H1 (cell line): Measurements from ENCODE around the gene BPIFA2. TPM values are rescaled to one million over a fixed set of nuclear protein-coding genes. Genes with fewer than 3 reads are reported as not detected.

ENCODE experiments used
- CTCF ChIA-PET: fragments of 300-600 bp; sonication (Branson Sonifier 250); formaldehyde crosslinking; loops from one replicate; lab custom pipeline; 2021; ENCODE audit not compliant: partially characterized antibody; lab: Charles Lee
- POLR2A ChIA-PET: fragments of 300-600 bp; sonication (Branson Sonifier 250); formaldehyde crosslinking; loops from one replicate; lab custom pipeline; 2021; ENCODE audit warnings: inconsistent platforms; ENCODE audit not compliant: partially characterized antibody; lab: Charles Lee
- DNase-seq, 2 experiments: peaks; one replicate each; pipeline versions ENCODE4 v3.0.0 to v3.0.0-alpha.2; 2010 to 2022; ENCODE audit warnings: low spot score in 2 of 2, low read depth in 1 of 2, mixed read lengths in 1 of 2
- FAIRE-seq: peaks from 2 replicates; lab custom pipeline; 2011; peaks lifted over from hg19 to GRCh38; lab: Jason Lieb, UNC
- H2AFZ ChIP-seq: 2 replicates; pipeline ENCODE4 v1.8.1; 2012; ENCODE audit warnings: low read length, inconsistent platforms
- H2AK5ac ChIP-seq: 2 replicates; pipeline ENCODE4 v1.6.1; 2013; ENCODE audit warnings: low read depth, low read length
- H2BK120ac ChIP-seq: replicated peaks from 2 replicates; pipeline ENCODE3; 2013; ENCODE audit warnings: low read depth, low read length, inconsistent platforms
- H2BK12ac ChIP-seq: 2 replicates; pipeline ENCODE4 v1.6.1; 2013; ENCODE audit warnings: low read depth, low read length
- H2BK15ac ChIP-seq: 2 replicates; pipeline ENCODE4 v1.6.1; 2013; ENCODE audit warnings: low read length
- H2BK20ac ChIP-seq: 2 replicates; pipeline ENCODE4 v1.6.1; 2013; ENCODE audit warnings: low read length
- H2BK5ac ChIP-seq: 2 replicates; pipeline ENCODE4 v1.6.1; 2013; ENCODE audit warnings: low read depth, low read length
- H3K14ac ChIP-seq: 2 replicates; pipeline ENCODE4 v1.6.1; 2013; ENCODE audit warnings: inconsistent platforms; ENCODE audit not compliant: insufficient read length
- H3K18ac ChIP-seq: 2 replicates; pipeline ENCODE4 v1.6.1; 2013; ENCODE audit warnings: low read length; ENCODE audit errors: extremely low read depth
- H3K23ac ChIP-seq: 2 replicates; pipeline ENCODE4 v1.6.1; 2013; ENCODE audit warnings: inconsistent platforms; ENCODE audit not compliant: insufficient read length
- H3K23me2 ChIP-seq: 2 replicates; pipeline ENCODE4 v1.6.1; 2013; ENCODE audit warnings: low read depth, low read length
- H3K27ac ChIP-seq: 2 replicates; pipeline ENCODE4 v1.6.1; 2011; ENCODE audit warnings: low read depth, low read length, inconsistent platforms
- H3K27me3 ChIP-seq, 4 experiments: replicated peaks in 1 of 4; 1 replicate in 1 of 4; 2 replicates in 3 of 4; pipeline versions ENCODE4 v1.6.1 to v1.8.1; 2011 to 2013; ENCODE audit warnings: low read length in 3 of 4, mild to moderate bottlenecking in 3 of 4, inconsistent platforms in 2 of 4, mixed read lengths in 2 of 4, moderate library complexity in 1 of 4; ENCODE audit not compliant: control insufficient read depth in 3 of 4, insufficient read depth in 3 of 4; ENCODE audit errors: extremely low read depth in 1 of 4
- H3K36me3 ChIP-seq, 4 experiments: 2 replicates each; pipeline versions ENCODE4 v1.6.1 to v1.8.1; 2011 to 2013; ENCODE audit warnings: mild to moderate bottlenecking in 4 of 4, low read length in 3 of 4, moderate library complexity in 2 of 4, control low read depth in 1 of 4, inconsistent platforms in 1 of 4; ENCODE audit not compliant: insufficient read depth in 4 of 4, control insufficient read depth in 2 of 4
- H3K4ac ChIP-seq: replicated peaks from 2 replicates; pipeline ENCODE3; 2013; ENCODE audit warnings: low read length, low read depth, mixed read lengths, inconsistent platforms; ENCODE audit not compliant: insufficient read length
- H3K4me1 ChIP-seq, 4 experiments: replicated peaks in 1 of 4; 1 replicate in 1 of 4; 2 replicates in 3 of 4; pipeline versions ENCODE4 v1.6.1 to v1.8.1; 2011 to 2013; ENCODE audit warnings: low read length in 3 of 4, inconsistent platforms in 2 of 4, mixed read lengths in 1 of 4; ENCODE audit not compliant: insufficient read depth in 4 of 4, control insufficient read depth in 3 of 4
- H3K4me2 ChIP-seq, 2 experiments: 2 replicates each; pipeline versions ENCODE4 v1.6.1 to v1.8.1; 2011 to 2013; ENCODE audit warnings: low read depth in 2 of 2, low read length in 2 of 2, control low read depth in 1 of 2, inconsistent platforms in 1 of 2, mild to moderate bottlenecking in 1 of 2; ENCODE audit not compliant: insufficient read depth in 1 of 2
- H3K4me3 ChIP-seq, 4 experiments: fragments of 200-600, 300-600 bp in 1 of 4; sonication (generic), shearing (Covaris generic), sonication (Bioruptor Twin) in 1 of 4; 2 replicates each; pipeline versions ENCODE4 v1.5.1 to v1.8.1; 2011 to 2016; ENCODE audit warnings: low read length in 4 of 4, low read depth in 3 of 4, control low read depth in 2 of 4, inconsistent platforms in 2 of 4, mild to moderate bottlenecking in 2 of 4, mixed read lengths in 1 of 4, moderate library complexity in 1 of 4; ENCODE audit not compliant: insufficient read depth in 2 of 4; ENCODE audit errors: extremely low read depth in 1 of 4
- H3K56ac ChIP-seq: replicated peaks from 2 replicates; pipeline ENCODE3; 2013; ENCODE audit warnings: low read depth, mild to moderate bottlenecking, mixed read lengths, low read length, inconsistent platforms; ENCODE audit not compliant: insufficient read length
- H3K79me1 ChIP-seq: 2 replicates; pipeline ENCODE4 v1.6.1; 2013; ENCODE audit warnings: low read depth, low read length, control low read depth
- H3K79me2 ChIP-seq, 2 experiments: 2 replicates each; pipeline versions ENCODE4 v1.6.1 to v1.8.1; 2012 to 2013; ENCODE audit warnings: low read length in 2 of 2, mild to moderate bottlenecking in 2 of 2, inconsistent platforms in 1 of 2; ENCODE audit not compliant: insufficient read depth in 2 of 2, control insufficient read depth in 1 of 2
- H3K9ac ChIP-seq, 4 experiments: replicated peaks in 1 of 4; 1 replicate in 1 of 4; 2 replicates in 3 of 4; pipeline versions ENCODE4 v1.6.1 to v1.8.1; 2011 to 2013; ENCODE audit warnings: low read depth in 3 of 4, low read length in 3 of 4, control low read depth in 2 of 4, mild to moderate bottlenecking in 2 of 4, moderate library complexity in 2 of 4, inconsistent platforms in 1 of 4; ENCODE audit errors: extremely low read depth in 1 of 4
- H3K9me3 ChIP-seq, 2 experiments: 2 replicates each; pipeline versions ENCODE4 v1.6.1 to v1.8.1; 2012 to 2013; ENCODE audit warnings: mild to moderate bottlenecking in 2 of 2, moderate library complexity in 2 of 2, control low read depth in 1 of 2, inconsistent platforms in 1 of 2, low read depth in 1 of 2, low read length in 1 of 2, mixed read lengths in 1 of 2; ENCODE audit not compliant: insufficient read depth in 2 of 2
- H4K20me1 ChIP-seq, 2 experiments: replicated peaks in 1 of 2; 2 replicates each; pipeline versions ENCODE3 to v1.8.1; 2011 to 2013; ENCODE audit warnings: inconsistent platforms in 2 of 2, low read length in 2 of 2, mild to moderate bottlenecking in 1 of 2; ENCODE audit not compliant: insufficient read depth in 2 of 2, control insufficient read depth in 1 of 2
- H4K5ac ChIP-seq: 2 replicates; pipeline ENCODE4 v1.6.1; 2013; ENCODE audit warnings: low read length, low read depth, mixed read lengths, inconsistent platforms; ENCODE audit not compliant: insufficient read length
- H4K8ac ChIP-seq: 2 replicates; pipeline ENCODE4 v1.8.0; 2013; ENCODE audit warnings: mild to moderate bottlenecking, moderate library complexity, low read length, inconsistent platforms; ENCODE audit not compliant: insufficient read depth; ENCODE audit errors: extremely low read depth
- H4K91ac ChIP-seq: replicated peaks from 2 replicates; pipeline ENCODE3; 2013; ENCODE audit warnings: low read length, mixed read lengths, inconsistent platforms; ENCODE audit not compliant: insufficient read length
- ASH2L ChIP-seq: fragments of 200-600, 300-600 bp; sonication (generic); IDR thresholded peaks from one replicate; pipeline ENCODE4 v1.7.1; 2017; ENCODE audit warnings: low read length
- BACH1 ChIP-seq: IDR thresholded peaks from 2 replicates; pipeline ENCODE4 v1.6.1; 2012; ENCODE audit warnings: low read length, improper control_type of control experiment
- BCL11A ChIP-seq, 2 experiments: IDR thresholded peaks; one replicate each; pipeline ENCODE4 v1.6.1; 2011; ENCODE audit warnings: low read depth in 2 of 2, low read length in 2 of 2, mild to moderate bottlenecking in 2 of 2
- CEBPB ChIP-seq: IDR thresholded peaks from 2 replicates; pipeline ENCODE4 v1.6.1; 2012; ENCODE audit warnings: low read depth, low read length
- GABPA ChIP-seq: IDR thresholded peaks from 2 replicates; pipeline ENCODE4 v1.6.1; 2011; ENCODE audit warnings: mild to moderate bottlenecking, low read length, moderate library complexity, borderline replicate concordance; ENCODE audit not compliant: insufficient read depth
- KDM5A ChIP-seq: fragments of 200-600 bp; IDR thresholded peaks from 2 replicates; pipeline ENCODE4 v1.7.1; 2012; ENCODE audit warnings: mild to moderate bottlenecking, low read length, inconsistent platforms, mixed read lengths
- NANOG ChIP-seq: IDR thresholded peaks from 2 replicates; pipeline ENCODE4 v1.6.1; 2011; ENCODE audit warnings: low read length, low read depth, mild to moderate bottlenecking, inconsistent platforms; ENCODE audit not compliant: insufficient read depth, poor library complexity, severe bottlenecking
- POU5F1 ChIP-seq: IDR thresholded peaks from 2 replicates; pipeline ENCODE4 v1.6.1; 2011; ENCODE audit warnings: low read depth, mild to moderate bottlenecking, low read length, moderate library complexity
- SIN3A ChIP-seq, 2 experiments: IDR thresholded peaks in 1 of 2; conservative IDR thresholded peaks in 1 of 2; 2 replicates each; pipeline ENCODE4 v1.6.1; 2011 to 2012; ENCODE audit warnings: low read length in 2 of 2, improper control_type of control experiment in 1 of 2, low read depth in 1 of 2, mild to moderate bottlenecking in 1 of 2
- SIRT6 ChIP-seq: IDR thresholded peaks from one replicate; pipeline ENCODE4 v1.7.1; 2012; ENCODE audit warnings: low read length, inconsistent platforms
- SIX5 ChIP-seq: IDR thresholded peaks from 2 replicates; pipeline ENCODE4 v1.6.1; 2011; ENCODE audit warnings: mild to moderate bottlenecking, low read depth, low read length
- SP1 ChIP-seq: IDR thresholded peaks from 2 replicates; pipeline ENCODE4 v1.6.1; 2011; ENCODE audit warnings: low read depth, low read length
- SP4 ChIP-seq: IDR thresholded peaks from 2 replicates; pipeline ENCODE4 v1.6.1; 2012; ENCODE audit warnings: low read length, inconsistent platforms
- YY1 ChIP-seq: IDR thresholded peaks from 2 replicates; pipeline ENCODE4 v1.6.1; 2011; ENCODE audit warnings: low read depth, mild to moderate bottlenecking, low read length
- WGBS, 2 experiments: shearing (Covaris generic) in 1 of 2; methylation state at CpG; one replicate each; pipeline versions ENCODE4 v1.1.6 to v1.1.7; 2013 to 2015; ENCODE audit warnings: low lambda C conversion rate in 2 of 2, mixed read lengths in 2 of 2, inconsistent platforms in 1 of 2, low coverage in 1 of 2, missing lambda C conversion rate in 1 of 2; ENCODE audit not compliant: insufficient replicate concordance in 2 of 2, insufficient coverage in 1 of 2, insufficient read length in 1 of 2; ENCODE audit errors: extremely low coverage in 1 of 2, missing lambda C conversion rate in 1 of 2; 5-methylcytosine and 5-hydroxymethylcytosine counted together
- polyA plus RNA-seq, 7 experiments: library from polyadenylated mRNA; depleted of rRNA in 3 of 7; stranded (reverse) in 5 of 7; unstranded in 2 of 7; fragments of >200 nt in 5 of 7; fragments of 200-250 nt in 2 of 7; gene quantifications; 1 replicate in 5 of 7; 2 replicates in 1 of 7; 4 replicates in 1 of 7; pipeline versions ENCODE4 v1.2.1 to v1.2.3, GENCODE V29; 2011 to 2013; ENCODE audit warnings: missing spikeins in 2 of 7, mixed read lengths in 2 of 7
- total RNA-seq: library from RNA; stranded (reverse); fragmentation: NEBNext Ultra II Directional; extraction: Animal tissue kit (Norgen Biotek cat#: 25700); gene quantifications from 2 replicates; pipeline ENCODE4 v1.2.1, GENCODE V29; 2021
- TF ChIP-seq, protein P1 (sequence below): IDR thresholded peaks from 2 replicates; pipeline ENCODE4 v1.6.1; 2012; ENCODE audit warnings: inconsistent platforms

Gene BPIFA2
- total and polyA plus RNA-seq, 2 of the 8 experiments (the other 6 are each of a cell fraction or from before 2014, with no cell fraction given) = not detected

DNA sequence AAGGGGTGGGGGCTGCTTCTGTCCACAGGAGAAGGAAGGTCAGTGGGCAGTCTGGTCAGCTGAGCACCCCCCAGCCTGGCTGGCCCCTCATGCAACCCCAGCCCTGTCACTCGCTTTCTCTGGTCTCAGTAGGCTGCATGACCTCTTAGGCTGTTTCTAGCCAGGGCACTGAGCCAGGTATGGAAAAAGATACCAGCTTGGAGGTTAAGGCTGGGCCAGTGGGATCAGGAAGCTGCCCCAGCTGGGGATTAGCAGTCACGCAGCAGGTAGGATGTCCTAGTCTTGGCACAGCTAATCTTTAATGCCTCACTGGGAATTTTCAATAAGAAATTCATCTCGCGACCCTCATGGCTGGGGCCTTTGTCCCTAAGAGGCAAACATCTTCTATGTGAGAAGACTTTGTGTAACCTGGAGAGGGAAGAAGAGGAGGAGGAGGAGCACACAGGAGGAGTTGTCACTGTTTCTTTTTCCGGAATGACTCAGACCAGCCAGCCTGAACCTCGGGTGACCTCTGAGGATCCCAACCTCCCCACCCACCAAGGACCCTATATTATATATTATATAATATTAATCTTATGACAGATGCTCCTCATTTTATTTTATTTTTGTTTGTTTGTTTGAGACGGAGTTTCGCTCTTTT lies 2.4 kb upstream of the BPIFA2 start:
- Histone ChIP-seq H3K9me3 (peaks cover 13 to 15% of the 10 kb centered on the region in 2 experiments), H2BK120ac (no peak overlapping the region), H3K36me3 (no peaks in the 10 kb centered on the region), H3K4ac (no peak overlapping the region), H3K23me2 (no peaks in the 10 kb centered on the region), H4K91ac (no peak overlapping the region), H2BK12ac (no peak overlapping the region), H3K79me1 (no peaks in the 10 kb centered on the region), H3K4me1 (no peaks in the 10 kb centered on the region), H2AFZ (no peak overlapping the region), H2BK5ac (no peak overlapping the region), H4K20me1 (no peaks in the 10 kb centered on the region), H3K4me2 (no peak overlapping the region), H4K5ac (no peak overlapping the region), H3K56ac (no peak overlapping the region), H4K8ac (no peak overlapping the region), H3K14ac (no peak overlapping the region), H3K9ac (no peak overlapping the region), H2BK20ac (no peak overlapping the region), H3K18ac (no peak overlapping the region), H3K27me3 (no peaks in the 10 kb centered on the region), H3K79me2 (no peaks in the 10 kb centered on the region), H3K23ac (no peak overlapping the region), H3K27ac (no peak overlapping the region), H2AK5ac (no peak overlapping the region), H3K4me3 (no peak overlapping the region), H2BK15ac (no peak overlapping the region)
- WGBS, 2 experiments = 91% methylated on average over 8 of the region's 8 CpGs; no CpG with 5 or more reads in 1 of the 2 experiments
- FAIRE-seq (no peak), DNase-seq (peak in 1 of 2 experiments; percentile 33)
- CTCF ChIA-PET = interaction anchor here (1.2 kb wide), 1 partner anchor 134 kb away, joined by 3 read pairs; no protein-coding TSS in a partner anchor
- POLR2A ChIA-PET = no interaction called here
- TF ChIP-seq BCL11A (IDR thresholded peaks at IDR 0.05; ENCODE audit: low read depth in 2 of 2, low read length in 2 of 2) = no peak
- TF ChIP-seq SIX5 = no peak
- no peak for TF ChIP-seq BACH1
- TF ChIP-seq POU5F1 = no peak
- TF ChIP-seq, protein P1, sequence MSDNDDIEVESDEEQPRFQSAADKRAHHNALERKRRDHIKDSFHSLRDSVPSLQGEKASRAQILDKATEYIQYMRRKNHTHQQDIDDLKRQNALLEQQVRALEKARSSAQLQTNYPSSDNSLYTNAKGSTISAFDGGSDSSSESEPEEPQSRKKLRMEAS = no peak
- TF ChIP-seq SIRT6 = no peak
- TF ChIP-seq ASH2L = no peak
- no peak for TF ChIP-seq SP4
- no peak for TF ChIP-seq SP1
- TF ChIP-seq CEBPB = no peak
- TF ChIP-seq KDM5A = no peak
- TF ChIP-seq SIN3A (conservative IDR thresholded peaks at IDR 0.05 in 1 of 2, IDR thresholded peaks at IDR 0.05 in 1 of 2; ENCODE audit: low read depth in 1 of 2, low read length in 2 of 2) = no peak
- no peak for TF ChIP-seq GABPA
- TF ChIP-seq NANOG = no peak
- TF ChIP-seq YY1 = no peak
